Subcutaneous adipose tissue (tissue), 4 donors: ENCODE data around the gene NRSN2. TPM values are rescaled to one million over a fixed set of nuclear protein-coding genes. Genes with fewer than 3 reads are reported as not detected.

Experiments used
- CTCF ChIP-seq: fragments of 450-650 bp; IDR thresholded peaks from one replicate; pipeline ENCODE4 v1.5.1; 2016; ENCODE audit warnings: low read depth, mild to moderate bottlenecking, control low read depth, antibody characterized with exemption, moderate library complexity
- total RNA-seq, 4 donors: library from RNA; depleted of rRNA; stranded (reverse); fragments of >200 nt; gene quantifications; one replicate each; pipeline ENCODE4 v1.1.0, GENCODE V29; 2016

NRSN2 gene
- total RNA-seq, 4 donors from 2014 or later: 5.2 to 9.4 (median 7.6) TPM

- TF ChIP-seq CTCF: no peak
These were observed 40.6 kb downstream of the NRSN2 start for GRCh38 chr20:387520-387919.

DNA sequence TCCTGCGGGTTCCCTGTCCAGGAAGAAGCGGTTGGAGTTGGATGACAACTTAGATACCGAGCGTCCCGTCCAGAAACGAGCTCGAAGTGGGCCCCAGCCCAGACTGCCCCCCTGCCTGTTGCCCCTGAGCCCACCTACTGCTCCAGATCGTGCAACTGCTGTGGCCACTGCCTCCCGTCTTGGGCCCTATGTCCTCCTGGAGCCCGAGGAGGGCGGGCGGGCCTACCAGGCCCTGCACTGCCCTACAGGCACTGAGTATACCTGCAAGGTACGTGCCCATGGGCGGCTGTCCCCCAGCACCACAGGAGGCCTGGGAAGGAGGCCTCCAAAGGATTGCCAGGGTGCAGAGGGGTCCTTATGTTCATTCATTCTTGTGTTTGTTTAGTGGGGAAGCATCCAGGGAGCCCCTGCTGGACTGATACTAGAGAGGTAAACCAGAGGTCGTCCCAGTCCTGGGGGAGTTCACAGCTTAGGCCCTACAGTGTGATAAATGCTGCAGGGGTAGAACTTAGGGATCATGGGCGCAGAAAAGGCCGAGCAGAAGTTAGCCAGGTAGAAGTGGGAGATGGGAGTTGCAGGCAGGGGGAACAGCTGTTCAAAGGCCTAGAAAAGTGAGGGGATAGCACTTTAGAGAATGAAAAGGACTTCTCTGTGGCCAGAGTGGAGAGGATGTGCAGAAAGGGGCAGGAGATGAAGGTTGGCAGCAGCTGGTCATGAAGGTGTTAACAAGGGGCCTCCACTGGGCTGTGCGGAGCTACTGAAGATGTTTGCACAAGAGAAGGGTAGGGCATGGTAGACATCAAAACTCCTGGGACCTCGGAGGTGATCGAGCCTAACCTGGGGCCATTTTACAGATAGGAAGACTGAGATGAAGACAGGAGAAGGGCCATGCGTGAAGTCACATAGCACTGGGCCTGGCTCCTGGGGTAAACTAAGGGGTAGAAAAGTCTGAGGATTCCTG lies 41.4 kb downstream of the NRSN2 start:
- TF ChIP-seq CTCF: no peak

DNA sequence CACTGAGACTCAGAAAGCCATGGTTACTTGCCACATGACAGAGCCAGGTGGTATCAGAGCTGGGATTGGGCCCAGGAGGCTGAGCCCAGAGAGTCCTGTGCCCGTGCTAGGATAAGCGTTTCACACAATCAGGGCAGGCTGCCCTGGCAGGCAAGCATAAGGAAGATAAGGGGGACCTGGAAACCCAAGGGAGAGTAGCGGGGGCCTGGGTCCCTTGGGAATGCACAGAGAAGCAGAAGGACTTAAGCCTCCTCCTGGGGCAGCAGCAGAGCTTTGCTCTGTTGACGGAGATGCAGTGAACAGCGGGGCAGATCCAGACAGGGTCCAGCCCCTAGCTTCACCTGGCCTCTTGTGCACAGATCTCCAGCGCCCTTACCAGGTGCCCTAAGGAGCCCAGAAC lies 42.3 kb downstream of the NRSN2 start:
- TF ChIP-seq CTCF: no peak

- no peak for TF ChIP-seq CTCF
These were observed 44.3 kb downstream of the NRSN2 start for GRCh38 chr20:391041-391711.

GRCh38 chr20:396252-396618 lies 49.3 kb downstream of the NRSN2 start:
- no peak for TF ChIP-seq CTCF

DNA sequence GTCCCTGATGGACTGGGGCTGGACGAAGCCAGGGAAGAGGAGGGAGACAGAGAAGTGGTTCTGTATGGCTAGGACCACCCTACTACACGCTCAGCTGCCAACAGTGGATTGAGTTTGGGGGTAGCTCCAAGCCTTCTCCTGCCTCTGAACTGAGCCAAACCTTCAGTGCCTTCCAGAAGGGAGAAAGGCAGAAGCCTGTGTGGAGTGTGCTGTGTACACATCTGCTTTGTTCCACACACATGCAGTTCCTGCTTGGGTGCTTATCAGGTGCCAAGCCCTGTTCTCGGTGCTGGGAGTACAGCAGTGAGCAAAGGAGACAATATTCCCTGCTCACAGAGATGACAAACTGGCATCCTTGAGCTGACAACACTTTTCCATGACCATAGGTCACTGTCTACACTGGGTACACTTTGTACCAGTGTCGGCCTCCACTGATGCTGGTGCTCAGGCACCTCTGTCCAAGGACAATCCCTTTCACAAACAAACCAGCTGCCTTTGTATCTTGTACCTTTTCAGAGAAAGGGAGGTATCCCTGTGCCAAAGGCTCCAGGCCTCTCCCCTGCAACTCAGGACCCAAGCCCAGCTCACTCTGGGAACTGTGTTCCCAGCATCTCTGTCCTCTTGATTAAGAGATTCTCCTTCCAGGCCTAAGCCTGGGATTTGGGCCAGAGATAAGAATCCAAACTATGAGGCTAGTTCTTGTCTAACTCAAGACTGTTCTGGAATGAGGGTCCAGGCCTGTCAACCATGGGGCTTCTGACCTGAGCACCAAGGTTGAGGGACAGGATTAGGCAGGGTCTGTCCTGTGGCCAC lies 49.9 kb downstream of the NRSN2 start:
- TF ChIP-seq CTCF: no peak
